GM12878 (cell line): ENCODE measurements around the gene DEPDC7. TPM values are rescaled to one million over a fixed set of nuclear protein-coding genes. Genes with fewer than 3 reads are reported as not detected.

Source experiments
- BRCA1 ChIP-seq: IDR thresholded peaks from 2 replicates; pipeline ENCODE4 v1.6.1; 2011; ENCODE audit warnings: low read depth, low read length, improper control_type of control experiment
- CBFB ChIP-seq: IDR thresholded peaks from 2 replicates; pipeline ENCODE4 v1.6.1; 2016; ENCODE audit warnings: antibody characterized with exemption, low read depth
- DPF2 ChIP-seq: fragments of 450-650 bp; IDR thresholded peaks from 2 replicates; pipeline ENCODE4 v1.6.1; 2017; ENCODE audit warnings: mild to moderate bottlenecking
- GATAD2B ChIP-seq: fragments of 450-650 bp; conservative IDR thresholded peaks from 2 replicates; pipeline ENCODE4 v1.6.1; 2017; ENCODE audit warnings: low read depth, mild to moderate bottlenecking, moderate library complexity
- HCFC1 ChIP-seq: fragments of 150-350 bp; IDR thresholded peaks from 2 replicates; pipeline ENCODE4 v1.6.1; 2014; ENCODE audit warnings: low read length
- IRF3 ChIP-seq: fragments of 450-650 bp; IDR thresholded peaks from 2 replicates; pipeline ENCODE4 v1.6.1; 2014; ENCODE audit warnings: mild to moderate bottlenecking
- MTA2 ChIP-seq: fragments of 450-650 bp; IDR thresholded peaks from 2 replicates; pipeline ENCODE4 v1.6.1; 2016; ENCODE audit warnings: low read depth, mild to moderate bottlenecking, moderate library complexity
- NFYB ChIP-seq: IDR thresholded peaks from 2 replicates; pipeline ENCODE4 v1.6.1; 2011; ENCODE audit warnings: low read depth, mild to moderate bottlenecking, low read length, improper control_type of control experiment, moderate library complexity; ENCODE audit not compliant: insufficient read depth
- POLR2A ChIP-seq: IDR thresholded peaks from 2 replicates; pipeline ENCODE4 v1.6.1; 2011; ENCODE audit warnings: low read depth, mild to moderate bottlenecking, low read length
- POU2F2 ChIP-seq: IDR thresholded peaks from 3 replicates; pipeline ENCODE4 v1.6.1; 2011; ENCODE audit warnings: low read depth, mild to moderate bottlenecking, low read length, borderline replicate concordance
- RAD51 ChIP-seq: fragments of 450-650 bp; IDR thresholded peaks from 2 replicates; pipeline ENCODE4 v1.6.1; 2016; ENCODE audit warnings: moderate library complexity, mild to moderate bottlenecking, inconsistent platforms
- RFX5 ChIP-seq: IDR thresholded peaks from 2 replicates; pipeline ENCODE4 v1.6.1; 2011; ENCODE audit warnings: low read depth, low read length, improper control_type of control experiment
- RUNX3 ChIP-seq: IDR thresholded peaks from 2 replicates; pipeline ENCODE4 v1.6.1; 2012; ENCODE audit warnings: low read length, inconsistent platforms
- SIN3A ChIP-seq: IDR thresholded peaks from 2 replicates; pipeline ENCODE4 v1.6.1; 2012; ENCODE audit warnings: low read depth, low read length, improper control_type of control experiment
- TCF12 ChIP-seq: IDR thresholded peaks from 2 replicates; pipeline ENCODE4 v1.6.1; 2011; ENCODE audit warnings: low read depth, mild to moderate bottlenecking, low read length
- polyA plus RNA-seq, 11 experiments: library from polyadenylated mRNA; depleted of rRNA in 4 of 11; unstranded in 6 of 11; stranded (reverse) in 5 of 11; fragments of >200 nt; fragmentation: Nextera tagmentation in 4 of 11; fragmentation: Illumina TruSeq in 1 of 11; extraction: Ambion mirVana in 4 of 11; extraction: Trizol in 1 of 11; gene quantifications; 1 replicate in 1 of 11; 2 replicates in 10 of 11; pipeline versions ENCODE4 v1.2.1 to v1.2.3, GENCODE V29; 2011 to 2016; ENCODE audit warnings: inconsistent platforms in 2 of 11, missing spikeins in 2 of 11, low read depth in 1 of 11
- total RNA-seq, 4 experiments: library from RNA; depleted of rRNA in 3 of 4; stranded (reverse); fragments of >200 nt in 3 of 4; fragmentation: Illumina TruSeq in 1 of 4; extraction: Trizol in 1 of 4; gene quantifications; 2 replicates each; pipeline versions ENCODE4 v1.2.1 to v1.2.3, GENCODE V29; 2013 to 2021
- TF ChIP-seq, protein P1 (sequence below): IDR thresholded peaks from 2 replicates; pipeline ENCODE4 v1.6.1; 2012; ENCODE audit warnings: low read depth, low read length, improper control_type of control experiment
- TF ChIP-seq, protein P2 (sequence below): IDR thresholded peaks from 2 replicates; pipeline ENCODE4 v1.6.1; 2012; ENCODE audit warnings: low read depth, low read length, improper control_type of control experiment
- TF ChIP-seq, protein P3 (sequence below): fragments of 450-650 bp; IDR thresholded peaks from 2 replicates; pipeline ENCODE4 v1.6.1; 2016; ENCODE audit warnings: mild to moderate bottlenecking, moderate library complexity, borderline replicate concordance
- TF ChIP-seq, protein P4 (sequence below): fragments of 450-650 bp; conservative IDR thresholded peaks from 2 replicates; pipeline ENCODE4 v1.6.1; 2017; ENCODE audit warnings: mild to moderate bottlenecking, moderate library complexity
- TF ChIP-seq, protein P5 (sequence below): fragments of 450-650 bp; IDR thresholded peaks from 2 replicates; pipeline ENCODE4 v1.6.1; 2018; ENCODE audit warnings: borderline replicate concordance, mild to moderate bottlenecking; ENCODE audit not compliant: partially characterized antibody

Gene DEPDC7
- total and polyA plus RNA-seq, 10 of the 15 experiments (the other 5 are each of a cell fraction or from before 2014, with no cell fraction given), result 0.06 to 1.1 (median 0.49) TPM

DNA sequence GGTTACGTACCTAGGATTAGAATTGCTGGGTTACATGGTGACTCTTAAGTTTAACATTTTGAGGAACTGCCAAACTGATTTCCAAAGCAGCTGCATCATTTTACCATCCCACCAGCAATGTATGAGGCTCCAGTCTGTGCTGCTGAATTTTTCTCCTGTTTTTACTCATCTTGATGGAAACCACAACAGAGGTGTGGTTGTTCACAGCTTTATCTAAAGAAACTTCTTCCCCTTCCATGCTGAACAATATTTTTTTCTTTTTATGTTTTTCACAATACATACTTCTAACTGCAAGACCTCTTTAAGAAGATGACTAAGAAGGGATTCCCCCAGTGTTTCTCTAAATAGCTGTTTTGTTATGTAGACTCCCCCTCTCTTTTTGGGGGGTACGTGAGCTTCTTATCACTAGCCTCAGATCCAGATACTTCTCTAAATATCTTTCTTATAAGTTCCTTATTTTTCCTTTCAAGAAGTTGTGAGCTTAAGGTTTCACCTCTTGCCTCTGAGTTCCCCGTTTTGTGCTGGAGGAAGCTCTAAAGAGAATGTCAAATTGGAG lies 47.7 kb downstream of the DEPDC7 start (continued):
- TF ChIP-seq, protein P1, sequence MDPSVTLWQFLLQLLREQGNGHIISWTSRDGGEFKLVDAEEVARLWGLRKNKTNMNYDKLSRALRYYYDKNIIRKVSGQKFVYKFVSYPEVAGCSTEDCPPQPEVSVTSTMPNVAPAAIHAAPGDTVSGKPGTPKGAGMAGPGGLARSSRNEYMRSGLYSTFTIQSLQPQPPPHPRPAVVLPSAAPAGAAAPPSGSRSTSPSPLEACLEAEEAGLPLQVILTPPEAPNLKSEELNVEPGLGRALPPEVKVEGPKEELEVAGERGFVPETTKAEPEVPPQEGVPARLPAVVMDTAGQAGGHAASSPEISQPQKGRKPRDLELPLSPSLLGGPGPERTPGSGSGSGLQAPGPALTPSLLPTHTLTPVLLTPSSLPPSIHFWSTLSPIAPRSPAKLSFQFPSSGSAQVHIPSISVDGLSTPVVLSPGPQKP, result no peak
- TF ChIP-seq POU2F2, result no peak
- peak; percentile 81; the same call in 1 of the 2 replicates for TF ChIP-seq MTA2
- TF ChIP-seq GATAD2B, result no peak
- TF ChIP-seq, protein P2, sequence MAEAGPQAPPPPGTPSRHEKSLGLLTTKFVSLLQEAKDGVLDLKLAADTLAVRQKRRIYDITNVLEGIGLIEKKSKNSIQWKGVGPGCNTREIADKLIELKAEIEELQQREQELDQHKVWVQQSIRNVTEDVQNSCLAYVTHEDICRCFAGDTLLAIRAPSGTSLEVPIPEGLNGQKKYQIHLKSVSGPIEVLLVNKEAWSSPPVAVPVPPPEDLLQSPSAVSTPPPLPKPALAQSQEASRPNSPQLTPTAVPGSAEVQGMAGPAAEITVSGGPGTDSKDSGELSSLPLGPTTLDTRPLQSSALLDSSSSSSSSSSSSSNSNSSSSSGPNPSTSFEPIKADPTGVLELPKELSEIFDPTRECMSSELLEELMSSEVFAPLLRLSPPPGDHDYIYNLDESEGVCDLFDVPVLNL, result no peak
- TF ChIP-seq, protein P3, sequence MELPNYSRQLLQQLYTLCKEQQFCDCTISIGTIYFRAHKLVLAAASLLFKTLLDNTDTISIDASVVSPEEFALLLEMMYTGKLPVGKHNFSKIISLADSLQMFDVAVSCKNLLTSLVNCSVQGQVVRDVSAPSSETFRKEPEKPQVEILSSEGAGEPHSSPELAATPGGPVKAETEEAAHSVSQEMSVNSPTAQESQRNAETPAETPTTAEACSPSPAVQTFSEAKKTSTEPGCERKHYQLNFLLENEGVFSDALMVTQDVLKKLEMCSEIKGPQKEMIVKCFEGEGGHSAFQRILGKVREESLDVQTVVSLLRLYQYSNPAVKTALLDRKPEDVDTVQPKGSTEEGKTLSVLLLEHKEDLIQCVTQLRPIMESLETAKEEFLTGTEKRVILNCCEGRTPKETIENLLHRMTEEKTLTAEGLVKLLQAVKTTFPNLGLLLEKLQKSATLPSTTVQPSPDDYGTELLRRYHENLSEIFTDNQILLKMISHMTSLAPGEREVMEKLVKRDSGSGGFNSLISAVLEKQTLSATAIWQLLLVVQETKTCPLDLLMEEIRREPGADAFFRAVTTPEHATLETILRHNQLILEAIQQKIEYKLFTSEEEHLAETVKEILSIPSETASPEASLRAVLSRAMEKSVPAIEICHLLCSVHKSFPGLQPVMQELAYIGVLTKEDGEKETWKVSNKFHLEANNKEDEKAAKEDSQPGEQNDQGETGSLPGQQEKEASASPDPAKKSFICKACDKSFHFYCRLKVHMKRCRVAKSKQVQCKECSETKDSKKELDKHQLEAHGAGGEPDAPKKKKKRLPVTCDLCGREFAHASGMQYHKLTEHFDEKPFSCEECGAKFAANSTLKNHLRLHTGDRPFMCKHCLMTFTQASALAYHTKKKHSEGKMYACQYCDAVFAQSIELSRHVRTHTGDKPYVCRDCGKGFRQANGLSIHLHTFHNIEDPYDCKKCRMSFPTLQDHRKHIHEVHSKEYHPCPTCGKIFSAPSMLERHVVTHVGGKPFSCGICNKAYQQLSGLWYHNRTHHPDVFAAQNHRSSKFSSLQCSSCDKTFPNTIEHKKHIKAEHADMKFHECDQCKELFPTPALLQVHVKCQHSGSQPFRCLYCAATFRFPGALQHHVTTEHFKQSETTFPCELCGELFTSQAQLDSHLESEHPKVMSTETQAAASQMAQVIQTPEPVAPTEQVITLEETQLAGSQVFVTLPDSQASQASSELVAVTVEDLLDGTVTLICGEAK, result no peak
- TF ChIP-seq POLR2A, result no peak
- TF ChIP-seq DPF2, result peak; percentile 85; the same call in 1 of the 2 replicates
- TF ChIP-seq HCFC1, result no peak
- no peak for TF ChIP-seq NFYB
- TF ChIP-seq RUNX3, result peak; percentile 98
- peak; percentile 71; the same call in 1 of the 2 replicates for TF ChIP-seq TCF12
- TF ChIP-seq, protein P4, sequence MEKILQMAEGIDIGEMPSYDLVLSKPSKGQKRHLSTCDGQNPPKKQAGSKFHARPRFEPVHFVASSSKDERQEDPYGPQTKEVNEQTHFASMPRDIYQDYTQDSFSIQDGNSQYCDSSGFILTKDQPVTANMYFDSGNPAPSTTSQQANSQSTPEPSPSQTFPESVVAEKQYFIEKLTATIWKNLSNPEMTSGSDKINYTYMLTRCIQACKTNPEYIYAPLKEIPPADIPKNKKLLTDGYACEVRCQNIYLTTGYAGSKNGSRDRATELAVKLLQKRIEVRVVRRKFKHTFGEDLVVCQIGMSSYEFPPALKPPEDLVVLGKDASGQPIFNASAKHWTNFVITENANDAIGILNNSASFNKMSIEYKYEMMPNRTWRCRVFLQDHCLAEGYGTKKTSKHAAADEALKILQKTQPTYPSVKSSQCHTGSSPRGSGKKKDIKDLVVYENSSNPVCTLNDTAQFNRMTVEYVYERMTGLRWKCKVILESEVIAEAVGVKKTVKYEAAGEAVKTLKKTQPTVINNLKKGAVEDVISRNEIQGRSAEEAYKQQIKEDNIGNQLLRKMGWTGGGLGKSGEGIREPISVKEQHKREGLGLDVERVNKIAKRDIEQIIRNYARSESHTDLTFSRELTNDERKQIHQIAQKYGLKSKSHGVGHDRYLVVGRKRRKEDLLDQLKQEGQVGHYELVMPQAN, result no peak
- no peak for TF ChIP-seq RFX5
- TF ChIP-seq CBFB, result peak; percentile 80; the same call in 1 of the 2 replicates
- TF ChIP-seq, protein P5, sequence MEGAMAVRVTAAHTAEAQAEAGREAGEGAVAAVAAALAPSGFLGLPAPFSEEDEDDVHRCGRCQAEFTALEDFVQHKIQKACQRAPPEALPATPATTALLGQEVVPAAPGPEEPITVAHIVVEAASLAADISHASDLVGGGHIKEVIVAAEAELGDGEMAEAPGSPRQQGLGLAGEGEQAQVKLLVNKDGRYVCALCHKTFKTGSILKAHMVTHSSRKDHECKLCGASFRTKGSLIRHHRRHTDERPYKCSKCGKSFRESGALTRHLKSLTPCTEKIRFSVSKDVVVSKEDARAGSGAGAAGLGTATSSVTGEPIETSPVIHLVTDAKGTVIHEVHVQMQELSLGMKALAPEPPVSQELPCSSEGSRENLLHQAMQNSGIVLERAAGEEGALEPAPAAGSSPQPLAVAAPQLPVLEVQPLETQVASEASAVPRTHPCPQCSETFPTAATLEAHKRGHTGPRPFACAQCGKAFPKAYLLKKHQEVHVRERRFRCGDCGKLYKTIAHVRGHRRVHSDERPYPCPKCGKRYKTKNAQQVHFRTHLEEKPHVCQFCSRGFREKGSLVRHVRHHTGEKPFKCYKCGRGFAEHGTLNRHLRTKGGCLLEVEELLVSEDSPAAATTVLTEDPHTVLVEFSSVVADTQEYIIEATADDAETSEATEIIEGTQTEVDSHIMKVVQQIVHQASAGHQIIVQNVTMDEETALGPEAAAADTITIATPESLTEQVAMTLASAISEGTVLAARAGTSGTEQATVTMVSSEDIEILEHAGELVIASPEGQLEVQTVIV, result no peak
- no peak for TF ChIP-seq SIN3A
- TF ChIP-seq BRCA1, result no peak
- no peak for TF ChIP-seq IRF3
- no peak for TF ChIP-seq RAD51
